IMR-90 (cell line): ENCODE results near the gene POLR1C. TPM values are rescaled to one million over a fixed set of nuclear protein-coding genes. Genes with fewer than 3 reads are reported as not detected.

Experiments
- ATAC-seq: fragments of 200-7000 bp; cut with Tn5 transposase; 2 replicates; pipeline ENCODE4 v1.9.1; 2020; ENCODE audit warnings: low read depth, mild to moderate bottlenecking, moderate library complexity
- BruUV-seq: library from RNA; stranded (reverse); fragments of 400-500 nt; replicated peaks from 2 replicates; lab custom pipeline; 2021; lab: Mats Ljungman, UMichigan
- CTCF ChIA-PET: fragments of 300-600 bp; formaldehyde crosslinking; extraction: SDS; loops from one replicate; lab custom pipeline; 2021; ENCODE audit warnings: antibody characterized with exemption; lab: Yijun Ruan, JAX
- POLR2A ChIA-PET: fragments of 300-600 bp; sonication (Branson Sonifier 250); formaldehyde crosslinking; loops from one replicate; lab custom pipeline; 2022; ENCODE audit warnings: antibody characterized with exemption; ENCODE audit not compliant: unreplicated experiment; lab: Charles Lee
- DNase-seq: peaks from one replicate; pipeline ENCODE4 v3.0.0; 2013
- H2AFZ ChIP-seq: replicated peaks from 2 replicates; pipeline ENCODE3; 2013; ENCODE audit warnings: low read length, mild to moderate bottlenecking; ENCODE audit not compliant: poor library complexity
- H2AK5ac ChIP-seq: 2 replicates; pipeline ENCODE4 v1.6.1; 2013; ENCODE audit warnings: low read depth, low read length, inconsistent platforms
- H2AK9ac ChIP-seq: replicated peaks from 2 replicates; pipeline ENCODE3; 2013; ENCODE audit warnings: mild to moderate bottlenecking, low read depth, low read length, moderate library complexity; ENCODE audit not compliant: poor library complexity
- H2BK120ac ChIP-seq: 2 replicates; pipeline ENCODE4 v1.6.1; 2013; ENCODE audit warnings: low read depth, low read length, inconsistent platforms
- H2BK15ac ChIP-seq: 3 replicates; pipeline ENCODE4 v1.6.1; 2013; ENCODE audit warnings: low read depth, low read length, inconsistent platforms
- H2BK20ac ChIP-seq: 2 replicates; pipeline ENCODE4 v1.6.1; 2013; ENCODE audit warnings: low read depth, mild to moderate bottlenecking, inconsistent platforms, low read length, moderate library complexity
- H2BK5ac ChIP-seq: 2 replicates; pipeline ENCODE4 v1.6.1; 2013; ENCODE audit warnings: mild to moderate bottlenecking, low read depth, low read length, inconsistent platforms; ENCODE audit not compliant: poor library complexity, severe bottlenecking
- H3K14ac ChIP-seq: replicated peaks from 2 replicates; pipeline ENCODE4 v1.6.1; 2013; ENCODE audit warnings: low read depth, low read length, inconsistent platforms
- H3K18ac ChIP-seq: 2 replicates; pipeline ENCODE4 v1.6.1; 2013; ENCODE audit warnings: low read depth, low read length, control low read depth
- H3K23ac ChIP-seq: 2 replicates; pipeline ENCODE4 v1.6.1; 2013; ENCODE audit warnings: low read depth, low read length, inconsistent platforms
- H3K27ac ChIP-seq: 2 replicates; pipeline ENCODE4 v1.5.1; 2013; ENCODE audit warnings: mild to moderate bottlenecking, control low read depth, low read length; ENCODE audit not compliant: insufficient read depth
- H3K27me3 ChIP-seq: 2 replicates; pipeline ENCODE4 v1.6.1; 2013; ENCODE audit warnings: low read length; ENCODE audit not compliant: control insufficient read depth, insufficient read depth
- H3K36me3 ChIP-seq: 2 replicates; pipeline ENCODE4 v1.6.1; 2013; ENCODE audit warnings: low read length, mixed read lengths; ENCODE audit not compliant: control insufficient read depth, insufficient read depth
- H3K4ac ChIP-seq: 2 replicates; pipeline ENCODE4 v1.6.1; 2013; ENCODE audit warnings: low read depth, low read length, inconsistent platforms
- H3K4me1 ChIP-seq: 2 replicates; pipeline ENCODE4 v1.6.1; 2013; ENCODE audit warnings: low read length, mixed read lengths; ENCODE audit not compliant: control insufficient read depth, insufficient read depth
- H3K4me2 ChIP-seq: 2 replicates; pipeline ENCODE4 v1.6.1; 2013; ENCODE audit warnings: low read depth, mild to moderate bottlenecking, control low read depth, low read length, moderate library complexity
- H3K4me3 ChIP-seq: 2 replicates; pipeline ENCODE4 v1.5.1; 2013; ENCODE audit warnings: low read depth, mild to moderate bottlenecking, control low read depth, low read length, moderate library complexity; ENCODE audit not compliant: insufficient read depth
- H3K56ac ChIP-seq: 2 replicates; pipeline ENCODE4 v1.6.1; 2013; ENCODE audit warnings: low read length, inconsistent platforms; ENCODE audit not compliant: insufficient read depth; ENCODE audit errors: extremely low read depth
- H3K79me1 ChIP-seq, 2 experiments: 2 replicates each; pipeline ENCODE4 v1.6.1; 2013; ENCODE audit warnings: low read length in 2 of 2, inconsistent platforms in 1 of 2, low read depth in 1 of 2
- H3K9ac ChIP-seq: 2 replicates; pipeline ENCODE4 v1.6.1; 2013; ENCODE audit warnings: low read depth, low read length, control low read depth
- H3K9me1 ChIP-seq: 2 replicates; pipeline ENCODE4 v1.6.1; 2013; ENCODE audit warnings: low read length, inconsistent platforms; ENCODE audit not compliant: insufficient read depth
- H3K9me3 ChIP-seq: 2 replicates; pipeline ENCODE4 v1.6.1; 2013; ENCODE audit warnings: low read length; ENCODE audit not compliant: control insufficient read depth, insufficient read depth
- H4K20me1 ChIP-seq: 2 replicates; pipeline ENCODE4 v1.6.1; 2013; ENCODE audit warnings: low read length, inconsistent platforms; ENCODE audit not compliant: insufficient read depth
- H4K5ac ChIP-seq: 2 replicates; pipeline ENCODE4 v1.6.1; 2013; ENCODE audit warnings: mild to moderate bottlenecking, low read depth, low read length, control low read depth
- H4K8ac ChIP-seq, 2 experiments: 2 replicates each; pipeline ENCODE4 v1.6.1; 2013; ENCODE audit warnings: low read depth in 2 of 2, low read length in 2 of 2, control low read depth in 1 of 2, inconsistent platforms in 1 of 2
- H4K91ac ChIP-seq: 2 replicates; pipeline ENCODE4 v1.6.1; 2013; ENCODE audit warnings: low read depth, low read length, inconsistent platforms; ENCODE audit not compliant: insufficient read depth
- MAZ ChIP-seq: IDR thresholded peaks from 2 replicates; pipeline ENCODE4 v1.6.1; 2012; ENCODE audit warnings: low read depth, mild to moderate bottlenecking, low read length, improper control_type of control experiment, moderate library complexity, borderline replicate concordance
- NFE2L2 ChIP-seq: fragments of 150-350 bp; IDR thresholded peaks from 2 replicates; pipeline ENCODE4 v1.6.1; 2016; ENCODE audit warnings: low read depth, mild to moderate bottlenecking, low read length
- SMC3 ChIP-seq: fragments of 150-350 bp; IDR thresholded peaks from 2 replicates; pipeline ENCODE4 v1.6.1; 2016; ENCODE audit warnings: low read depth, mild to moderate bottlenecking, antibody characterized with exemption, low read length, moderate library complexity
- WGBS, 2 experiments: methylation state at CpG; one replicate each; pipeline versions ENCODE4 v1.1.5 to v1.1.7; 2013; ENCODE audit warnings: missing lambda C conversion rate in 2 of 2; ENCODE audit not compliant: insufficient read length in 1 of 2; ENCODE audit errors: extremely low coverage in 2 of 2; 5-methylcytosine and 5-hydroxymethylcytosine counted together
- dilution Hi-C: fragments of 300-500 bp; cut with HindIII; formaldehyde crosslinking; loops from one replicate; pipeline ENCODE4 v1.14.3; 2018; ENCODE audit warnings: low sequenced_read_pairs; ENCODE audit not compliant: unreplicated experiment
- in situ Hi-C: fragments of 300-500 bp; cut with MboI; formaldehyde crosslinking; loops from 3 replicates; pipeline ENCODE4 v1.14.3; 2019; ENCODE audit warnings: low sequenced_read_pairs, inconsistent platforms, mixed read lengths
- intact Hi-C: fragments of 100-400 bp; cut with micrococcal nuclease; formaldehyde crosslinking; loops from 2 replicates; pipeline ENCODE4 v1.10.0; 2022
- polyA plus RNA-seq, 3 experiments: library from polyadenylated mRNA; depleted of rRNA; stranded (reverse); fragments of >200 nt; gene quantifications; 2 replicates each; pipeline ENCODE4 v1.2.3, GENCODE V29; 2012; ENCODE audit warnings: low replicate concordance in 1 of 3
- total RNA-seq: library from RNA; depleted of rRNA; stranded (reverse); fragments of >200 nt; gene quantifications from 2 replicates; pipeline ENCODE4 v1.2.3, GENCODE V29; 2012
- TF ChIP-seq, protein P1 (sequence below): conservative IDR thresholded peaks from 2 replicates; pipeline ENCODE4 v1.5.1; 2012; ENCODE audit warnings: mild to moderate bottlenecking, low read depth, low read length, improper control_type of control experiment
- TF ChIP-seq, protein P2 (sequence below): fragments of 150-350 bp; IDR thresholded peaks from 2 replicates; pipeline ENCODE4 v1.6.1; 2016; ENCODE audit warnings: low read depth, mild to moderate bottlenecking, low read length, moderate library complexity, borderline replicate concordance

The POLR1C gene
- total and polyA plus RNA-seq, 2 of the 4 experiments (the other 2 are of a cell fraction): 46.1 to 72.6 TPM

DNA sequence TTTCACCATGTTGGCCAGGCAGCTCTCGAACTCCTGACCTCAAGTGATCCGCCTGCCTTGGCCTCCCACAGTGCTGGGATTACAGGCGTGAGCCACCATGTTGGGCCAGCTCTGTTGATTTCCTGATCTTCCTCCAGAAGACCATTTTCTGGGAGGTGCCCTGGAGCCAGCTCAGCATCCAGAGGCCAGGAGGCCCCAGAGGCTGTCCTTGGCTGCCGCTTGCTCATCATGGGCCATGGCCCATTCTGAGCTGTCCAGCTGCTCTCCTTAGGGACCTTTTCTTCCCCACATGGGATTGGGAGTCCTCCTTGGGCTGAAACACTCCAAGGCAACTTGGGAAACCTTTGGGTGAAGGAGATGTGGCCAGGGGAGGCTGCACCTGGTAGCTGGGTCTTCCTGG lies 22.1 kb upstream of the POLR1C start:
- no peaks in the 10 kb centered on the region for H3K27me3 ChIP-seq
- H3K18ac ChIP-seq: no peak overlapping the region
- no peak for TF ChIP-seq SMC3
- TF ChIP-seq, protein P1, sequence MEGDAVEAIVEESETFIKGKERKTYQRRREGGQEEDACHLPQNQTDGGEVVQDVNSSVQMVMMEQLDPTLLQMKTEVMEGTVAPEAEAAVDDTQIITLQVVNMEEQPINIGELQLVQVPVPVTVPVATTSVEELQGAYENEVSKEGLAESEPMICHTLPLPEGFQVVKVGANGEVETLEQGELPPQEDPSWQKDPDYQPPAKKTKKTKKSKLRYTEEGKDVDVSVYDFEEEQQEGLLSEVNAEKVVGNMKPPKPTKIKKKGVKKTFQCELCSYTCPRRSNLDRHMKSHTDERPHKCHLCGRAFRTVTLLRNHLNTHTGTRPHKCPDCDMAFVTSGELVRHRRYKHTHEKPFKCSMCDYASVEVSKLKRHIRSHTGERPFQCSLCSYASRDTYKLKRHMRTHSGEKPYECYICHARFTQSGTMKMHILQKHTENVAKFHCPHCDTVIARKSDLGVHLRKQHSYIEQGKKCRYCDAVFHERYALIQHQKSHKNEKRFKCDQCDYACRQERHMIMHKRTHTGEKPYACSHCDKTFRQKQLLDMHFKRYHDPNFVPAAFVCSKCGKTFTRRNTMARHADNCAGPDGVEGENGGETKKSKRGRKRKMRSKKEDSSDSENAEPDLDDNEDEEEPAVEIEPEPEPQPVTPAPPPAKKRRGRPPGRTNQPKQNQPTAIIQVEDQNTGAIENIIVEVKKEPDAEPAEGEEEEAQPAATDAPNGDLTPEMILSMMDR: no peak
- TF ChIP-seq NFE2L2: no peak
- TF ChIP-seq, protein P2, sequence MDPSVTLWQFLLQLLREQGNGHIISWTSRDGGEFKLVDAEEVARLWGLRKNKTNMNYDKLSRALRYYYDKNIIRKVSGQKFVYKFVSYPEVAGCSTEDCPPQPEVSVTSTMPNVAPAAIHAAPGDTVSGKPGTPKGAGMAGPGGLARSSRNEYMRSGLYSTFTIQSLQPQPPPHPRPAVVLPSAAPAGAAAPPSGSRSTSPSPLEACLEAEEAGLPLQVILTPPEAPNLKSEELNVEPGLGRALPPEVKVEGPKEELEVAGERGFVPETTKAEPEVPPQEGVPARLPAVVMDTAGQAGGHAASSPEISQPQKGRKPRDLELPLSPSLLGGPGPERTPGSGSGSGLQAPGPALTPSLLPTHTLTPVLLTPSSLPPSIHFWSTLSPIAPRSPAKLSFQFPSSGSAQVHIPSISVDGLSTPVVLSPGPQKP: no peak
- no peak for TF ChIP-seq MAZ
- no peak overlapping the region for H3K56ac ChIP-seq
- no peak overlapping the region for H3K27ac ChIP-seq
- no TSS peak for BruUV-seq
- no peak overlapping the region for H4K91ac ChIP-seq
- ChIA-PET POLR2A (no interaction called here), CTCF (interaction anchor here (0.5 to 3.3 kb wide), 2 partner anchors 12 to 14 kb away, joined by 3 to 17 read pairs; no protein-coding TSS in a partner anchor)
- H3K9ac ChIP-seq: no peak overlapping the region
- no peak overlapping the region for H3K4me2 ChIP-seq
- peaks cover 22% of the 10 kb centered on the region; the same call in 1 of the 2 replicates for H4K20me1 ChIP-seq
- H3K23ac ChIP-seq: no peak overlapping the region
- peaks cover 34% of the 10 kb centered on the region for H3K9me1 ChIP-seq
- H2BK120ac ChIP-seq: no peak overlapping the region
- H3K4me1 ChIP-seq: peaks cover 46% of the 10 kb centered on the region
- H2AK5ac ChIP-seq: no peak overlapping the region
- H3K79me1 ChIP-seq: peaks cover 34 to 67% of the 10 kb centered on the region in 2 experiments
- no peak overlapping the region for H2AFZ ChIP-seq
- H2AK9ac ChIP-seq: peak overlapping the region; percentile 17
- H2BK15ac ChIP-seq: no peak overlapping the region
- intact Hi-C loops (loop anchor here (5.0 kb wide), 1 partner anchor 127 kb away; the partner anchor contains the start of gene ZNF318), dilution Hi-C loops (no loop called here), in situ Hi-C loops (loop anchor here (5.0 to 10.0 kb wide), 3 partner anchors 32 to 237 kb away; no protein-coding TSS in a partner anchor)
- H2BK20ac ChIP-seq: no peak overlapping the region
- no peak overlapping the region for H3K4ac ChIP-seq
- peaks cover 13% of the 10 kb centered on the region for H3K36me3 ChIP-seq
- no peak overlapping the region for H3K4me3 ChIP-seq
- no peak overlapping the region for H4K5ac ChIP-seq
- H3K14ac ChIP-seq: no peak overlapping the region
- no peaks in the 10 kb centered on the region for H3K9me3 ChIP-seq
- peak overlapping the region; percentile 11 for H2BK5ac ChIP-seq
- no peak for DNase-seq
- ATAC-seq: no peak
- 95% methylated on average over 3 of the region's 4 CpGs; no CpG with 5 or more reads in 1 of the 2 experiments for WGBS, 2 experiments
- no peak overlapping the region for H4K8ac ChIP-seq
